ENCODE results near the gene COL4A2.

The COL4A2 gene

GRCh38 chr13:110266431-110266809 is 40.7 kb upstream of the COL4A2 start:
- FAIRE-seq, result no peak
- TF ChIP-seq POLR2A (IDR thresholded peaks at IDR 0.05; ENCODE audit: low read depth, low read length), result no peak

GRCh38 chr13:110266983-110267382 is 40.1 kb upstream of the COL4A2 start:
- FAIRE-seq, result no peak
- no peak for DNase-seq (ENCODE audit: insufficient read length, low spot score)
- TF ChIP-seq POLR2A (IDR thresholded peaks at IDR 0.05; ENCODE audit: low read depth, low read length), result no peak

More at GRCh38 chr13:110266431-110266809, 40.7 kb upstream of the COL4A2 start:
- no peak for DNase-seq (ENCODE audit: insufficient read length, low spot score)

- FAIRE-seq, result no peak
- DNase-seq (ENCODE audit: insufficient read length, low spot score), result no peak
- TF ChIP-seq POLR2A (IDR thresholded peaks at IDR 0.05; ENCODE audit: low read depth, low read length), result no peak
These were observed 39.0 kb upstream of the COL4A2 start for GRCh38 chr13:110268061-110268460.

- no peak for TF ChIP-seq POLR2A (IDR thresholded peaks at IDR 0.05; ENCODE audit: low read depth, low read length)
- DNase-seq (ENCODE audit: insufficient read length, low spot score) (no peak), FAIRE-seq (no peak)
These were observed 38.4 kb upstream of the COL4A2 start for GRCh38 chr13:110268576-110269185.

GRCh38 chr13:110269509-110270185 is 37.4 kb upstream of the COL4A2 start:
- no peak for TF ChIP-seq POLR2A (IDR thresholded peaks at IDR 0.05; ENCODE audit: low read depth, low read length)
- DNase-seq (ENCODE audit: insufficient read length, low spot score) (no peak), FAIRE-seq (no peak)

GRCh38 chr13:110270507-110270906 is 36.6 kb upstream of the COL4A2 start:
- DNase-seq (ENCODE audit: insufficient read length, low spot score) (no peak), FAIRE-seq (no peak)
- no peak for TF ChIP-seq POLR2A (IDR thresholded peaks at IDR 0.05; ENCODE audit: low read depth, low read length)

GRCh38 chr13:110271313-110271712 is 35.8 kb upstream of the COL4A2 start:
- no peak for TF ChIP-seq POLR2A (IDR thresholded peaks at IDR 0.05; ENCODE audit: low read depth, low read length)
- DNase-seq (ENCODE audit: insufficient read length, low spot score) (no peak), FAIRE-seq (no peak)

GRCh38 chr13:110272227-110272626 is 34.9 kb upstream of the COL4A2 start:
- no peak for FAIRE-seq
- TF ChIP-seq POLR2A (IDR thresholded peaks at IDR 0.05; ENCODE audit: low read depth, low read length), result no peak
- no peak for DNase-seq (ENCODE audit: insufficient read length, low spot score)

GRCh38 chr13:110272651-110273050 is 34.4 kb upstream of the COL4A2 start:
- TF ChIP-seq POLR2A (IDR thresholded peaks at IDR 0.05; ENCODE audit: low read depth, low read length), result no peak
- no peak for DNase-seq (ENCODE audit: insufficient read length, low spot score)

GRCh38 chr13:110273254-110273653 is 33.8 kb upstream of the COL4A2 start:
- TF ChIP-seq POLR2A (IDR thresholded peaks at IDR 0.05; ENCODE audit: low read depth, low read length), result no peak
- no peak for FAIRE-seq
- no peak for DNase-seq (ENCODE audit: insufficient read length, low spot score)

More at GRCh38 chr13:110272651-110273050, 34.4 kb upstream of the COL4A2 start:
- FAIRE-seq, result peak; percentile 55

- no peak for DNase-seq (ENCODE audit: insufficient read length, low spot score)
- peak; percentile 93 for FAIRE-seq
- no peak for TF ChIP-seq POLR2A (IDR thresholded peaks at IDR 0.05; ENCODE audit: low read depth, low read length)
These were observed 32.4 kb upstream of the COL4A2 start for GRCh38 chr13:110274687-110275086.

GRCh38 chr13:110275931-110276552 is 31.0 kb upstream of the COL4A2 start:
- DNase-seq (ENCODE audit: insufficient read length, low spot score) (no peak), FAIRE-seq (peak; percentile 11)
- no peak for TF ChIP-seq POLR2A (IDR thresholded peaks at IDR 0.05; ENCODE audit: low read depth, low read length)

GRCh38 chr13:110276553-110276950 is 30.5 kb upstream of the COL4A2 start:
- no peak for TF ChIP-seq POLR2A (IDR thresholded peaks at IDR 0.05; ENCODE audit: low read depth, low read length)
- DNase-seq (ENCODE audit: insufficient read length, low spot score) (no peak), FAIRE-seq (no peak)

- no peak for DNase-seq (ENCODE audit: insufficient read length, low spot score)
- FAIRE-seq, result peak; percentile 23
- TF ChIP-seq POLR2A (IDR thresholded peaks at IDR 0.05; ENCODE audit: low read depth, low read length), result no peak
These were observed 29.6 kb upstream of the COL4A2 start for GRCh38 chr13:110277357-110277975.
